GM19035 (cell line): ENCODE measurements around the gene SQSTM1.
A peak's percentile ranks its signal among the peaks of the same experiment; 100 is the strongest.

Experiments
- ATAC-seq: cut with Tn5 transposase; IDR thresholded peaks from one replicate; pipeline ENCODE4 v1.9.1; 2021; ENCODE audit not compliant: unreplicated experiment

SQSTM1 gene

GRCh38 chr5:179805529-179806249 lies 15.0 kb upstream of the SQSTM1 start:
- ATAC-seq = peak; percentile 27

- peak; percentile 64 for ATAC-seq
Observed at GRCh38 chr5:179806250-179807048, 14.3 kb upstream of the SQSTM1 start, which contains the start of gene MGAT4B. Gene MGAT4B (minus strand): TSS chr5:179806866. CDS start chr5:179806583, 283 bp downstream.

- ATAC-seq = no peak
Observed at GRCh38 chr5:179812135-179812825, 8.4 kb upstream of the SQSTM1 start.

- ATAC-seq = no peak
Observed at GRCh38 chr5:179812997-179813607, 7.6 kb upstream of the SQSTM1 start.

- ATAC-seq = no peak
Observed at GRCh38 chr5:179814090-179814489, 6.6 kb upstream of the SQSTM1 start.

- ATAC-seq = no peak
Observed at GRCh38 chr5:179815491-179816249, 5.0 kb upstream of the SQSTM1 start.

- ATAC-seq = no peak
Observed at GRCh38 chr5:179816401-179816795, 4.3 kb upstream of the SQSTM1 start.

GRCh38 chr5:179816796-179817469 lies 3.8 kb upstream of the SQSTM1 start:
- ATAC-seq = no peak

GRCh38 chr5:179817470-179817840 lies 3.2 kb upstream of the SQSTM1 start:
- ATAC-seq = no peak

- ATAC-seq = no peak
Observed at GRCh38 chr5:179817890-179818745, 2.6 kb upstream of the SQSTM1 start.

- ATAC-seq = peak; percentile 61
Observed at GRCh38 chr5:179818746-179819295, 1.9 kb upstream of the SQSTM1 start.

GRCh38 chr5:179819296-179820126 lies 1.2 kb upstream of the SQSTM1 start:
- ATAC-seq = no peak

GRCh38 chr5:179820127-179820482 lies 600 bp upstream of the SQSTM1 start:
- ATAC-seq = no peak

- peak; percentile 43 for ATAC-seq
Observed at GRCh38 chr5:179821298-179822058, 773 bp downstream of the SQSTM1 start.

GRCh38 chr5:179822059-179822432 lies 1.3 kb downstream of the SQSTM1 start:
- ATAC-seq = no peak

- no peak for ATAC-seq
Observed at GRCh38 chr5:179822444-179822990, 1.8 kb downstream of the SQSTM1 start.
